ENCODE measurements around the gene OR5K3.

Gene OR5K3

DNA sequence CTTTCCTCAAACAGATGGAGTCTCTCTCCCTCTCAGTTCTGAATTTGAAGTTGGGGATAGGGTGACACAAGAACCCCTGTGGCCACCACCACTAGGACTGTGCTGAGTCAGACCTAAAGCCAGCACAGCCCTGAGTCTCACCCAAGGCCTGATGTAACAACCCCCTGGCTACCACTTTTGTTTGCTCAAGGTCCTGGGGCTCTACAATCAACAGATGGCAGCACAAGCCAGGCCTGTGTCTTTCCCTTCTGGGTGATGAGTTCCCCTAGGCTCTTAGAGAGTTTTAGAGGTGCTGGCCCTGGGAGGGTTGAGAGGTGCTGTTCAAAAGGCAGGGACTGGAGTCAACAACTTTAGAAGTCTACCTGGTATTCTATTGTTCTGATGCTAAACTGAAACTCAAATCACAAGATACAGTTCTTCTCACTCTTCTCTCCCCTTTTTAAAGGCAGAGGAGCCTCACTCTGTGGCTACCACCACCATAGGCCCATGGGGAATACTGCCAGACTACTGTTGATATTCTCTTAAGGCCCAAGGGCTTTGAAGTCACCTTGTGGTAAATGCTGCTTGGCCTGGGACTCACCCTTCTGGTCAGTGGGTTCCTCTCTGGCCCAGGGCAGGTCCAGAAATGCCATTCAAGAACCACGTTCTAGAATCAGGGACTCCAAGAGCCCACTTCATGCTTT, 30.3 kb upstream of the OR5K3 start:
- Histone ChIP-seq H2AFZ (ENCODE audit: low read depth, low read length, severe bottlenecking) (no peak overlapping the region), H3K4me2 (ENCODE audit: low read depth, low read length, poor library complexity, severe bottlenecking) (no peak overlapping the region), H3K27me3 (ENCODE audit: low read length) (no peaks in the 10 kb centered on the region), H3K9ac (ENCODE audit: low read length) (no peak overlapping the region), H3K27ac (ENCODE audit: low read depth, low read length) (no peak overlapping the region), H3K9me2 (replicated peaks; ENCODE audit: insufficient read depth, low read length) (no peaks in the 10 kb centered on the region), H3K36me3 (ENCODE audit: low read length) (no peaks in the 10 kb centered on the region), H4K20me1 (ENCODE audit: low read depth, low read length) (no peaks in the 10 kb centered on the region; the same call in 1 of the 2 replicates), H3K79me2 (ENCODE audit: insufficient read depth, low read length) (no peaks in the 10 kb centered on the region), H3F3A (ENCODE audit: insufficient read depth) (no peaks in the 10 kb centered on the region), H3K9me3 (ENCODE audit: insufficient read depth, low read length) (no peaks in the 10 kb centered on the region), H3K4me3 (ENCODE audit: insufficient read depth, low read length, poor library complexity, severe bottlenecking) (no peak overlapping the region)
- peak; percentile 23 for TF ChIP-seq CTCF (IDR thresholded peaks at IDR 0.05; ENCODE audit: insufficient read depth, low read length, poor library complexity, severe bottlenecking)
- TF ChIP-seq EZH2phosphoT487 (conservative IDR thresholded peaks at IDR 0.05; ENCODE audit: low read length): no peak

GRCh38 chr3:98360681-98361080, 29.8 kb upstream of the OR5K3 start:
- no peak for TF ChIP-seq CTCF (IDR thresholded peaks at IDR 0.05; ENCODE audit: insufficient read depth, low read length, poor library complexity, severe bottlenecking)
- TF ChIP-seq EZH2phosphoT487 (conservative IDR thresholded peaks at IDR 0.05; ENCODE audit: low read length): no peak

DNA sequence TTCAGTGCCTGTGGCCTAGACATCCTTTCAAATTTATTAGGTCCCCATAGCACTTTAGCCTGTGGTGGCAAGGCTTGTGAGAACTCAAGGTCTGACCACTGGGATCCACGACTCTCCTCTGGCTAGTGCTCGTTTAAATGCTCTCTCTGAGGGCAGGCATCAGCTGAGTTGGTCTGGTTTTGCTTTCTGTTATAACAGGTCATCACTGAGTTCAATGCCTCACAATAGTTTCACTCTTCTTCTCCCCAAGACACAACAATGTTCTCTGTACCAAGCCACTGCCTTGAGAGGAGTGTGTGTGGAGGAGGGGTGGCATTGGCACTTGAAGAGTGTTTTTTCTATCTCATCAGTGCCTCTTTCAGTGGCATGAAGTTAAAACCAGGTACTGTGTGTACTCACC, 29.2 kb upstream of the OR5K3 start:
- Histone ChIP-seq H3F3A (ENCODE audit: insufficient read depth) (no peaks in the 10 kb centered on the region), H3K9me2 (replicated peaks; ENCODE audit: insufficient read depth, low read length) (no peaks in the 10 kb centered on the region), H2AFZ (ENCODE audit: low read depth, low read length, severe bottlenecking) (peak overlapping the region; percentile 35), H3K27me3 (ENCODE audit: low read length) (no peaks in the 10 kb centered on the region), H4K20me1 (ENCODE audit: low read depth, low read length) (no peaks in the 10 kb centered on the region; the same call in 1 of the 2 replicates), H3K4me2 (ENCODE audit: low read depth, low read length, poor library complexity, severe bottlenecking) (no peak overlapping the region), H3K27ac (ENCODE audit: low read depth, low read length) (no peak overlapping the region), H3K36me3 (ENCODE audit: low read length) (no peaks in the 10 kb centered on the region), H3K9ac (ENCODE audit: low read length) (no peak overlapping the region), H3K4me3 (ENCODE audit: insufficient read depth, low read length, poor library complexity, severe bottlenecking) (no peak overlapping the region), H3K79me2 (ENCODE audit: insufficient read depth, low read length) (no peaks in the 10 kb centered on the region), H3K9me3 (ENCODE audit: insufficient read depth, low read length) (no peaks in the 10 kb centered on the region)
- TF ChIP-seq CTCF (IDR thresholded peaks at IDR 0.05; ENCODE audit: insufficient read depth, low read length, poor library complexity, severe bottlenecking) (no peak), EZH2phosphoT487 (conservative IDR thresholded peaks at IDR 0.05; ENCODE audit: low read length) (no peak)

More at GRCh38 chr3:98360681-98361080, 29.8 kb upstream of the OR5K3 start:
- Histone ChIP-seq H3K36me3 (ENCODE audit: low read length) (no peaks in the 10 kb centered on the region), H3K9ac (ENCODE audit: low read length) (no peak overlapping the region), H3K27ac (ENCODE audit: low read depth, low read length) (no peak overlapping the region), H3F3A (ENCODE audit: insufficient read depth) (no peaks in the 10 kb centered on the region), H3K4me2 (ENCODE audit: low read depth, low read length, poor library complexity, severe bottlenecking) (no peak overlapping the region), H2AFZ (ENCODE audit: low read depth, low read length, severe bottlenecking) (no peak overlapping the region), H3K79me2 (ENCODE audit: insufficient read depth, low read length) (no peaks in the 10 kb centered on the region), H3K27me3 (ENCODE audit: low read length) (no peaks in the 10 kb centered on the region), H3K9me3 (ENCODE audit: insufficient read depth, low read length) (no peaks in the 10 kb centered on the region), H3K4me3 (ENCODE audit: insufficient read depth, low read length, poor library complexity, severe bottlenecking) (no peak overlapping the region), H3K9me2 (replicated peaks; ENCODE audit: insufficient read depth, low read length) (no peaks in the 10 kb centered on the region), H4K20me1 (ENCODE audit: low read depth, low read length) (no peaks in the 10 kb centered on the region; the same call in 1 of the 2 replicates)

Measured in SU-DHL-6 (cell line).